CD14-positive monocyte (primary cell): ENCODE results near the gene OR8G1. TPM values are rescaled to one million over a fixed set of nuclear protein-coding genes. Genes with fewer than 3 reads are reported as not detected.

Source experiments
- DNase-seq, 3 donors: peaks; one replicate each; pipeline ENCODE4 v3.0.0-alpha.2; 2011 to 2022
- H2AFZ ChIP-seq: 2 replicates; pipeline ENCODE4 v1.6.0; 2012; ENCODE audit warnings: mild to moderate bottlenecking, low read depth, low read length, inconsistent platforms; ENCODE audit not compliant: insufficient read depth, poor library complexity, severe bottlenecking
- H3K27ac ChIP-seq, 2 donors: 1 replicate in 1 of 2; 2 replicates in 1 of 2; pipeline ENCODE4 v1.5.1; 2012 to 2013; ENCODE audit warnings: low read length in 2 of 2, control low read depth in 1 of 2, inconsistent platforms in 1 of 2, low read depth in 1 of 2, mild to moderate bottlenecking in 1 of 2
- H3K27me3 ChIP-seq, 2 donors: one replicate each; pipeline versions ENCODE4 v1.6.0 to v1.6.1; 2011 to 2013; ENCODE audit warnings: low read length in 2 of 2; ENCODE audit not compliant: control insufficient read depth in 2 of 2, insufficient read depth in 2 of 2
- H3K36me3 ChIP-seq, 2 donors: replicated peaks in 1 of 2; 1 replicate in 1 of 2; 2 replicates in 1 of 2; pipeline versions ENCODE4 v1.5.1 to v1.6.1; 2012 to 2013; ENCODE audit warnings: low read length in 2 of 2, control low read depth in 1 of 2, inconsistent platforms in 1 of 2, mild to moderate bottlenecking in 1 of 2; ENCODE audit not compliant: insufficient read depth in 2 of 2, control insufficient read depth in 1 of 2
- H3K4me1 ChIP-seq, 2 donors: 1 replicate in 1 of 2; 2 replicates in 1 of 2; pipeline versions ENCODE4 v1.5.1 to v1.6.1; 2012 to 2013; ENCODE audit warnings: low read length in 2 of 2, control low read depth in 1 of 2, inconsistent platforms in 1 of 2, mild to moderate bottlenecking in 1 of 2, moderate library complexity in 1 of 2; ENCODE audit not compliant: insufficient read depth in 2 of 2, control insufficient read depth in 1 of 2
- H3K4me2 ChIP-seq: replicated peaks from 2 replicates; pipeline ENCODE3; 2012; ENCODE audit warnings: low read length, moderate library complexity, mild to moderate bottlenecking; ENCODE audit not compliant: poor library complexity, severe bottlenecking; ENCODE audit errors: extremely low read depth
- H3K4me3 ChIP-seq, 3 experiments: fragments of 200-600 bp in 1 of 3; sonication (generic) in 1 of 3; replicated peaks in 1 of 3; 1 replicate in 2 of 3; 2 replicates in 1 of 3; pipeline ENCODE4 v1.5.1; 2011 to 2013; ENCODE audit warnings: low read length in 3 of 3, mild to moderate bottlenecking in 3 of 3, control low read depth in 2 of 3, low read depth in 2 of 3, inconsistent platforms in 1 of 3, moderate library complexity in 1 of 3
- H3K79me2 ChIP-seq: 2 replicates; pipeline ENCODE4 v1.6.0; 2012; ENCODE audit warnings: mild to moderate bottlenecking, control low read depth, inconsistent platforms, low read length, moderate library complexity; ENCODE audit not compliant: insufficient read depth
- H3K9ac ChIP-seq: 2 replicates; pipeline ENCODE4 v1.6.0; 2017; ENCODE audit warnings: low read length, mild to moderate bottlenecking; ENCODE audit not compliant: insufficient read depth, poor library complexity, severe bottlenecking
- H3K9me3 ChIP-seq, 2 donors: replicated peaks in 1 of 2; 1 replicate in 1 of 2; 2 replicates in 1 of 2; pipeline versions ENCODE4 v1.5.1 to v1.6.1; 2012 to 2013; ENCODE audit warnings: low read length in 2 of 2, control low read depth in 1 of 2; ENCODE audit not compliant: control insufficient read depth in 1 of 2, insufficient read depth in 1 of 2
- H4K20me1 ChIP-seq: 2 replicates; pipeline ENCODE4 v1.6.0; 2012; ENCODE audit warnings: mild to moderate bottlenecking, low read length, control low read depth, moderate library complexity; ENCODE audit not compliant: insufficient read depth
- H3K27ac Mint-ChIP-seq, 7 donors: one replicate each; pipeline ENCODE4 v1.8.0; 2020; ENCODE audit warnings: mild to moderate bottlenecking in 7 of 7, mixed read lengths in 7 of 7, moderate library complexity in 6 of 7, inconsistent platforms in 2 of 7
- H3K27me3 Mint-ChIP-seq, 3 donors: one replicate each; pipeline ENCODE4 v1.8.0; 2021 to 2022; ENCODE audit warnings: low read depth in 3 of 3, mild to moderate bottlenecking in 3 of 3, mixed read lengths in 3 of 3, moderate library complexity in 3 of 3, inconsistent platforms in 1 of 3
- H3K36me3 Mint-ChIP-seq, 2 donors: one replicate each; pipeline ENCODE4 v1.8.0; 2020; ENCODE audit warnings: mixed read lengths in 2 of 2, inconsistent platforms in 1 of 2, mild to moderate bottlenecking in 1 of 2
- H3K4me1 Mint-ChIP-seq: one replicate; pipeline ENCODE4 v1.8.0; 2020; ENCODE audit warnings: mild to moderate bottlenecking, mixed read lengths
- H3K4me3 Mint-ChIP-seq, 2 donors: one replicate each; pipeline ENCODE4 v1.8.0; 2020; ENCODE audit warnings: mild to moderate bottlenecking in 2 of 2, mixed read lengths in 2 of 2, moderate library complexity in 1 of 2
- H3K9me3 Mint-ChIP-seq, 7 donors: one replicate each; pipeline ENCODE4 v1.8.0; 2020 to 2022; ENCODE audit warnings: mixed read lengths in 7 of 7, mild to moderate bottlenecking in 6 of 7, moderate library complexity in 6 of 7, inconsistent platforms in 2 of 7
- CTCF ChIP-seq: fragments of 200-600 bp; IDR thresholded peaks from one replicate; pipeline ENCODE4 v1.8.0; 2022; ENCODE audit warnings: antibody characterized with exemption, mild to moderate bottlenecking
- WGBS: methylation state at CpG from one replicate; pipeline ENCODE4 v1.1.5; 2013; ENCODE audit warnings: missing lambda C conversion rate; ENCODE audit not compliant: insufficient coverage; 5-methylcytosine and 5-hydroxymethylcytosine counted together
- intact Hi-C, 2 donors: fragments of 100-400 bp; cut with micrococcal nuclease; formaldehyde crosslinking; loops; one replicate each; pipeline versions ENCODE4 v1.15.0 to v1.15.1; 2023
- polyA plus RNA-seq, 3 donors: library from polyadenylated mRNA; depleted of rRNA in 1 of 3; unstranded in 2 of 3; stranded (reverse) in 1 of 3; fragments of 300-500 nt in 2 of 3; fragments of >200 nt in 1 of 3; fragmentation: Illumina TruSeq in 2 of 3; gene quantifications; 1 replicate in 2 of 3; 2 replicates in 1 of 3; pipeline ENCODE4 v1.2.3, GENCODE V29; 2012 to 2021

The OR8G1 gene
- polyA plus RNA-seq, 3 donors, result not detected

- H3K36me3 ChIP-seq, result no peaks in the 10 kb centered on the region
- H4K20me1 ChIP-seq, result no peaks in the 10 kb centered on the region
- no peaks in the 10 kb centered on the region for H3K27me3 ChIP-seq
- H3K9me3 ChIP-seq, result no peaks in the 10 kb centered on the region
- intact Hi-C loops, result no loop called here
- no peak overlapping the region for H3K4me2 ChIP-seq
- Mint-ChIP-seq H3K27me3 (peaks cover 0 to 2% (median 0%) of the 10 kb centered on the region in 3 donors), H3K4me1 (no peaks in the 10 kb centered on the region), H3K36me3 (no peaks in the 10 kb centered on the region), H3K27ac (no peak overlapping the region), H3K9me3 (no peaks in the 10 kb centered on the region), H3K4me3 (no peak overlapping the region)
- H3K4me1 ChIP-seq, result peaks cover 0 to 5% of the 10 kb centered on the region in 2 donors
- no peak overlapping the region for H3K9ac ChIP-seq
- H3K79me2 ChIP-seq, result no peaks in the 10 kb centered on the region
- TF ChIP-seq CTCF, result no peak
- no peak overlapping the region for H3K27ac ChIP-seq
- H3K4me3 ChIP-seq, result no peak overlapping the region
- no peak overlapping the region for H2AFZ ChIP-seq
- no peak for DNase-seq
- WGBS, result no CpG with 5 or more reads among the region's 3 CpGs
Measured at GRCh38 chr11:124302347-124303125, 61.6 kb downstream of the OR8G1 start.

Other genes starting within 250 kb of the OR8G1 start
- gene OR10G6, start 245.9 kb upstream of the OR8G1 start, polyA plus RNA-seq, result not detected
- gene OR10G4, start 228.1 kb upstream of the OR8G1 start, polyA plus RNA-seq, result not detected
- not detected for gene OR10G9, start 218.1 kb upstream of the OR8G1 start, polyA plus RNA-seq
- gene OR10G8, start 214.3 kb upstream of the OR8G1 start, polyA plus RNA-seq, result not detected
- not detected for gene OR10G7, start 199.8 kb upstream of the OR8G1 start, polyA plus RNA-seq
- gene VWA5A, start 125.6 kb upstream of the OR8G1 start, polyA plus RNA-seq, result 10 to 100 TPM in 1 of 3 donors, 1 to 10 TPM in 2; 7.6 to 11.2 (median 8.8) TPM
- not detected for gene OR10D3, start 57.8 kb upstream of the OR8G1 start, polyA plus RNA-seq
- gene OR8G5, start 15.3 kb downstream of the OR8G1 start, polyA plus RNA-seq, result not detected
- gene OR8D1, start 72.9 kb downstream of the OR8G1 start, polyA plus RNA-seq, result not detected
- gene OR8D2, start 79.1 kb downstream of the OR8G1 start, polyA plus RNA-seq, result not detected
- not detected for gene OR8B2, start 143.4 kb downstream of the OR8G1 start, polyA plus RNA-seq
- not detected for gene OR8B3, start 157.9 kb downstream of the OR8G1 start, polyA plus RNA-seq
- not detected for gene OR8B4, start 183.8 kb downstream of the OR8G1 start, polyA plus RNA-seq
- not detected for gene OR8B8, start 204.6 kb downstream of the OR8G1 start, polyA plus RNA-seq